Nephron progenitor cell (in vitro differentiated cells): ENCODE data around the gene FAS.
A peak's percentile ranks its signal among the peaks of the same experiment; 100 is the strongest.

Source experiments
- DNase-seq: peaks from one replicate; pipeline ENCODE4 v3.0.0; 2021
- H3K27ac Mint-ChIP-seq: 2 replicates; pipeline ENCODE4 v1.8.0; 2021; ENCODE audit warnings: mild to moderate bottlenecking, moderate library complexity, mixed read lengths
- H3K27me3 Mint-ChIP-seq: 2 replicates; pipeline ENCODE4 v1.8.0; 2021; ENCODE audit warnings: mild to moderate bottlenecking, low read depth, mixed read lengths; ENCODE audit not compliant: poor library complexity
- H3K36me3 Mint-ChIP-seq: 2 replicates; pipeline ENCODE4 v1.8.0; 2021; ENCODE audit warnings: low read depth, mixed read lengths
- H3K4me1 Mint-ChIP-seq: 2 replicates; pipeline ENCODE4 v1.8.0; 2021; ENCODE audit warnings: mixed read lengths
- H3K4me3 Mint-ChIP-seq: 2 replicates; pipeline ENCODE4 v1.8.0; 2021; ENCODE audit warnings: mild to moderate bottlenecking, moderate library complexity, mixed read lengths
- H3K9me3 Mint-ChIP-seq: 2 replicates; pipeline ENCODE4 v1.8.0; 2021; ENCODE audit warnings: mild to moderate bottlenecking, moderate library complexity, mixed read lengths
- CTCF ChIP-seq: fragments of 200-600 bp; sonication (generic); IDR thresholded peaks from 2 replicates; pipeline ENCODE4 v1.5.0; 2021; ENCODE audit warnings: antibody characterized with exemption

The FAS gene

GRCh38 chr10:88991161-88991898 lies 732 bp downstream of the FAS start:
- peak overlapping the region; percentile 86 for H3K27ac Mint-ChIP-seq
- no peak for TF ChIP-seq CTCF
- H3K27me3 Mint-ChIP-seq = peaks cover 11% of the 10 kb centered on the region
- peak overlapping the region; percentile 92 for H3K4me3 Mint-ChIP-seq
- H3K36me3 Mint-ChIP-seq = no peaks in the 10 kb centered on the region
- no peaks in the 10 kb centered on the region for H3K9me3 Mint-ChIP-seq
- peaks cover 49% of the 10 kb centered on the region for H3K4me1 Mint-ChIP-seq
- peak; percentile 51 for DNase-seq

GRCh38 chr10:88991899-88992320 lies 1.3 kb downstream of the FAS start:
- Mint-ChIP-seq H3K27ac (peak overlapping the region; percentile 86), H3K4me3 (peak overlapping the region; percentile 92), H3K36me3 (no peaks in the 10 kb centered on the region), H3K9me3 (no peaks in the 10 kb centered on the region), H3K27me3 (peaks cover 11% of the 10 kb centered on the region), H3K4me1 (peaks cover 49% of the 10 kb centered on the region)
- DNase-seq = no peak
- TF ChIP-seq CTCF = no peak

GRCh38 chr10:88992921-88993524 lies 2.4 kb downstream of the FAS start:
- Mint-ChIP-seq H3K27ac (no peak overlapping the region), H3K4me1 (peaks cover 49% of the 10 kb centered on the region), H3K27me3 (peaks cover 11% of the 10 kb centered on the region), H3K9me3 (no peaks in the 10 kb centered on the region), H3K36me3 (no peaks in the 10 kb centered on the region), H3K4me3 (peak overlapping the region; percentile 68)
- no peak for DNase-seq
- no peak for TF ChIP-seq CTCF

- no peak for TF ChIP-seq CTCF
- H3K4me3 Mint-ChIP-seq = no peak overlapping the region
- H3K27ac Mint-ChIP-seq = no peak overlapping the region
- peaks cover 49% of the 10 kb centered on the region for H3K4me1 Mint-ChIP-seq
- no peaks in the 10 kb centered on the region for H3K36me3 Mint-ChIP-seq
- peaks cover 7% of the 10 kb centered on the region for H3K27me3 Mint-ChIP-seq
- H3K9me3 Mint-ChIP-seq = no peaks in the 10 kb centered on the region
- DNase-seq = no peak
Observed at GRCh38 chr10:88994019-88994418, 3.4 kb downstream of the FAS start.

- Mint-ChIP-seq H3K4me3 (no peak overlapping the region), H3K9me3 (no peaks in the 10 kb centered on the region), H3K36me3 (no peaks in the 10 kb centered on the region), H3K27ac (no peak overlapping the region), H3K4me1 (peaks cover 37% of the 10 kb centered on the region), H3K27me3 (peaks cover 5% of the 10 kb centered on the region)
- no peak for TF ChIP-seq CTCF
- DNase-seq = no peak
Observed at GRCh38 chr10:88995156-88995876, 4.7 kb downstream of the FAS start.
